ENCODE data around the gene CFAP100. TPM values are rescaled to one million over a fixed set of nuclear protein-coding genes. Genes with fewer than 3 reads are reported as not detected.

The CFAP100 gene
- total RNA-seq, 1 donor from 2014 or later: not detected

- no peak for FAIRE-seq
- H3K4me3 Mint-ChIP-seq (ENCODE audit: unreplicated experiment): no peak overlapping the region
- peak; percentile 2 for DNase-seq (ENCODE audit: low read depth)
Observed at GRCh38 chr3:126432361-126433104, 37.8 kb downstream of the CFAP100 start.

GRCh38 chr3:126433105-126433430, 38.4 kb downstream of the CFAP100 start:
- Histone ChIP-seq H3K36me3 (ENCODE audit: insufficient read depth, low read length) (no peaks in the 10 kb centered on the region), H3K27me3 (ENCODE audit: insufficient read depth, low read length) (no peaks in the 10 kb centered on the region), H2AFZ (ENCODE audit: low read depth, low read length) (no peak overlapping the region), H3K79me2 (ENCODE audit: insufficient read depth, low read length) (no peaks in the 10 kb centered on the region), H4K20me1 (ENCODE audit: insufficient read depth, low read length) (no peaks in the 10 kb centered on the region), H3K9me3 (ENCODE audit: insufficient read depth, low read depth, low read length) (no peaks in the 10 kb centered on the region), H3K9ac (ENCODE audit: low read length) (no peak overlapping the region), H3K4me1 (ENCODE audit: insufficient read depth, low read length) (no peaks in the 10 kb centered on the region), H3K4me2 (ENCODE audit: low read length) (no peak overlapping the region), H3K27ac (ENCODE audit: low read depth, low read length) (no peak overlapping the region), H3K4me3 (ENCODE audit: insufficient read depth, low read depth, low read length) (no peak overlapping the region)
- DNase-seq (ENCODE audit: low read depth) (no peak), FAIRE-seq (no peak)
- Mint-ChIP-seq H3K4me3 (ENCODE audit: unreplicated experiment) (no peak overlapping the region), H3K4me1 (ENCODE audit: low read depth, unreplicated experiment) (peaks cover 3% of the 10 kb centered on the region), H3K36me3 (ENCODE audit: low read depth, unreplicated experiment) (peaks cover 6% of the 10 kb centered on the region), H3K27ac (ENCODE audit: unreplicated experiment) (no peak overlapping the region), H3K27me3 (ENCODE audit: low read depth, unreplicated experiment) (no peaks in the 10 kb centered on the region), H3K9me3 (ENCODE audit: unreplicated experiment) (peaks cover 2% of the 10 kb centered on the region)
- TF ChIP-seq EZH2 (IDR thresholded peaks at IDR 0.05; ENCODE audit: insufficient read depth, low read length): no peak
- TF ChIP-seq CTCF (IDR thresholded peaks at IDR 0.05; ENCODE audit: insufficient read depth, low read depth, low read length): no peak

More at GRCh38 chr3:126432361-126433104, 37.8 kb downstream of the CFAP100 start:
- H3K4me2 ChIP-seq (ENCODE audit: low read length): no peak overlapping the region
- H3K4me3 ChIP-seq (ENCODE audit: insufficient read depth, low read depth, low read length): no peak overlapping the region
- H3K36me3 Mint-ChIP-seq (ENCODE audit: low read depth, unreplicated experiment): peaks cover 6% of the 10 kb centered on the region
- H3K9me3 ChIP-seq (ENCODE audit: insufficient read depth, low read depth, low read length): no peaks in the 10 kb centered on the region
- no peak overlapping the region for H3K27ac Mint-ChIP-seq (ENCODE audit: unreplicated experiment)
- H3K4me1 ChIP-seq (ENCODE audit: insufficient read depth, low read length): no peaks in the 10 kb centered on the region
- no peaks in the 10 kb centered on the region for H3K27me3 Mint-ChIP-seq (ENCODE audit: low read depth, unreplicated experiment)
- peaks cover 3% of the 10 kb centered on the region for H3K4me1 Mint-ChIP-seq (ENCODE audit: low read depth, unreplicated experiment)
- no peaks in the 10 kb centered on the region for H3K79me2 ChIP-seq (ENCODE audit: insufficient read depth, low read length)
- no peak overlapping the region for H2AFZ ChIP-seq (ENCODE audit: low read depth, low read length)
- H4K20me1 ChIP-seq (ENCODE audit: insufficient read depth, low read length): no peaks in the 10 kb centered on the region
- peaks cover 2% of the 10 kb centered on the region for H3K9me3 Mint-ChIP-seq (ENCODE audit: unreplicated experiment)
- H3K36me3 ChIP-seq (ENCODE audit: insufficient read depth, low read length): no peaks in the 10 kb centered on the region
- no peak overlapping the region for H3K9ac ChIP-seq (ENCODE audit: low read length)
- no peak overlapping the region for H3K27ac ChIP-seq (ENCODE audit: low read depth, low read length)
- TF ChIP-seq CTCF (IDR thresholded peaks at IDR 0.05; ENCODE audit: insufficient read depth, low read depth, low read length) (no peak), EZH2 (IDR thresholded peaks at IDR 0.05; ENCODE audit: insufficient read depth, low read length) (no peak)
- no peaks in the 10 kb centered on the region for H3K27me3 ChIP-seq (ENCODE audit: insufficient read depth, low read length)
